PC-9 (cell line): Measurements from ENCODE around the gene VCAM1. TPM values are rescaled to one million over a fixed set of nuclear protein-coding genes. Genes with fewer than 3 reads are reported as not detected.

Experiments used
- BruUV-seq: library from RNA; stranded (reverse); fragments of 400-500 nt; replicated peaks from 2 replicates; lab custom pipeline; 2021; lab: Mats Ljungman, UMichigan
- CTCF ChIA-PET: fragments of 300-600 bp; sonication (Branson Sonifier 250); formaldehyde crosslinking; loops from one replicate; lab custom pipeline; 2022; ENCODE audit warnings: antibody characterized with exemption; lab: Charles Lee
- POLR2A ChIA-PET: fragments of 300-600 bp; sonication (Branson Sonifier 250); formaldehyde crosslinking; loops from one replicate; lab custom pipeline; 2022; ENCODE audit warnings: antibody characterized with exemption; ENCODE audit not compliant: unreplicated experiment; lab: Charles Lee
- DNase-seq, 2 experiments: peaks; one replicate each; pipeline versions ENCODE4 v3.0.0 to v3.0.0-alpha.2; 2015 to 2022; ENCODE audit warnings: mixed read lengths in 1 of 2
- H2AFZ ChIP-seq: fragments of 200-600 bp; sonication (generic); 2 replicates; pipeline ENCODE4 v1.8.1; 2017; ENCODE audit warnings: antibody characterized with exemption
- H3F3A ChIP-seq: fragments of 200-600 bp; sonication (generic); 2 replicates; pipeline ENCODE4 v1.8.1; 2017; ENCODE audit warnings: antibody characterized with exemption, mild to moderate bottlenecking, low read depth; ENCODE audit not compliant: insufficient read depth
- H3K27ac ChIP-seq: fragments of 200-600 bp; sonication (generic); 2 replicates; pipeline ENCODE4 v1.6.1; 2016; ENCODE audit warnings: mixed run types
- H3K27me3 ChIP-seq: fragments of 200-600 bp; sonication (generic); 2 replicates; pipeline ENCODE4 v1.6.1; 2016; ENCODE audit warnings: low read depth, mixed run types; ENCODE audit not compliant: insufficient read depth
- H3K36me3 ChIP-seq: fragments of 200-600 bp; sonication (generic); 2 replicates; pipeline ENCODE4 v1.6.1; 2016; ENCODE audit warnings: low read depth, mixed run types
- H3K4me1 ChIP-seq: fragments of 200-600 bp; sonication (generic); replicated peaks from 2 replicates; pipeline ENCODE4 v1.6.1; 2016; ENCODE audit warnings: mixed run types; ENCODE audit not compliant: insufficient read depth
- H3K4me2 ChIP-seq: fragments of 200-600 bp; sonication (generic); 2 replicates; pipeline ENCODE4 v1.6.1; 2017; ENCODE audit warnings: mixed run types
- H3K4me3 ChIP-seq: fragments of 200-600 bp; sonication (generic); 2 replicates; pipeline ENCODE4 v1.6.1; 2016; ENCODE audit warnings: mixed run types
- H3K79me2 ChIP-seq: fragments of 200-600 bp; sonication (generic); 2 replicates; pipeline ENCODE4 v1.6.1; 2017; ENCODE audit warnings: low read depth, mixed run types
- H3K9me2 ChIP-seq: fragments of 200-600 bp; sonication (generic); 2 replicates; pipeline ENCODE4 v1.8.1; 2017; ENCODE audit warnings: mild to moderate bottlenecking; ENCODE audit not compliant: insufficient read depth
- H3K9me3 ChIP-seq: fragments of 200-600 bp; sonication (generic); 2 replicates; pipeline ENCODE4 v1.8.1; 2016; ENCODE audit warnings: low read depth; ENCODE audit not compliant: insufficient read depth
- H4K20me1 ChIP-seq: fragments of 200-600 bp; sonication (generic); 2 replicates; pipeline ENCODE4 v1.8.1; 2017; ENCODE audit not compliant: insufficient read depth
- CTCF ChIP-seq: fragments of 200-600 bp; sonication (generic); conservative IDR thresholded peaks from 2 replicates; pipeline ENCODE4 v1.6.1; 2017; ENCODE audit warnings: mixed run types, antibody characterized with exemption, mild to moderate bottlenecking, moderate library complexity
- EZH2 ChIP-seq: fragments of 200-600 bp; sonication (generic); IDR thresholded peaks from 2 replicates; pipeline ENCODE4 v1.8.0; 2017; ENCODE audit warnings: antibody characterized with exemption, low read depth
- intact Hi-C: fragments of 100-400 bp; cut with micrococcal nuclease; formaldehyde crosslinking; loops from one replicate; pipeline ENCODE4 v1.10.0; 2022; ENCODE audit not compliant: unreplicated experiment
- total RNA-seq: library from RNA; stranded (reverse); gene quantifications from 2 replicates; pipeline ENCODE4 v1.2.3, GENCODE V29; 2021

Gene VCAM1
- total RNA-seq, 1 experiment from 2014 or later, result not detected

DNA sequence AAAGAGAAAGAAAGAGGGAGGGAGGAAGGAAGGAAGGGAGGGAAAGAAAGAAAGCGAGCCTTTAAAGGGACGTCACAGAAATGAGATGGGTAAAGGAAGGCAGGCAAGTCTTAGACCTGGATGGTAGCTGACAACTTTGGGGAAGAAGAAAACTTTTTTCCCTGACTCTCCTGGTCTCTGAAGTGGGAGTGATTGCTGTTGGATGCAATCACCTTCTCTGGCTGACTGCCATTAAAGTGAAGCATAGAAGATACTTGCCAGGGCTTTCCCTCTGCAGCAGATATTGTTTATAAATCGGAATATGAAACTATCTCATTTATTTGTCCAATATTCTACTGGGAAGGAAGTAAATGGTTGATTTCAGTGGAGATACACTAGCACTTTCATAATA lies 27.0 kb downstream of the VCAM1 start:
- DNase-seq, result no peak
- no peaks in the 10 kb centered on the region for H3K79me2 ChIP-seq
- H2AFZ ChIP-seq, result no peak overlapping the region
- H3K4me3 ChIP-seq, result no peak overlapping the region
- H3K4me1 ChIP-seq, result no peaks in the 10 kb centered on the region
- no peaks in the 10 kb centered on the region for H3K36me3 ChIP-seq
- POLR2A ChIA-PET, result no interaction called here
- no peak overlapping the region for H3K27ac ChIP-seq
- no peaks in the 10 kb centered on the region for H3K27me3 ChIP-seq
- TF ChIP-seq CTCF (no peak), EZH2 (no peak)
- H3K9me2 ChIP-seq, result no peaks in the 10 kb centered on the region
- BruUV-seq, result no TSS peak
- H3K4me2 ChIP-seq, result no peak overlapping the region
- CTCF ChIA-PET, result no interaction called here
- H3K9me3 ChIP-seq, result peaks cover 4% of the 10 kb centered on the region; the same call in 1 of the 2 replicates
- intact Hi-C loops, result no loop called here
- H3F3A ChIP-seq, result no peaks in the 10 kb centered on the region
- no peaks in the 10 kb centered on the region for H4K20me1 ChIP-seq

- Histone ChIP-seq H4K20me1 (no peaks in the 10 kb centered on the region), H3K79me2 (no peaks in the 10 kb centered on the region), H3F3A (no peaks in the 10 kb centered on the region), H3K9me2 (no peaks in the 10 kb centered on the region), H2AFZ (no peak overlapping the region), H3K36me3 (no peaks in the 10 kb centered on the region), H3K27me3 (no peaks in the 10 kb centered on the region), H3K9me3 (peaks cover 4% of the 10 kb centered on the region; the same call in 1 of the 2 replicates), H3K4me2 (no peak overlapping the region), H3K4me3 (no peak overlapping the region), H3K27ac (no peak overlapping the region), H3K4me1 (no peaks in the 10 kb centered on the region)
- BruUV-seq, result no TSS peak
- intact Hi-C loops, result no loop called here
- POLR2A ChIA-PET, result no interaction called here
- TF ChIP-seq EZH2 (no peak), CTCF (no peak)
- DNase-seq, result no peak
- CTCF ChIA-PET, result no interaction called here
Observed at GRCh38 chr1:100747771-100748170, 28.2 kb downstream of the VCAM1 start.

GRCh38 chr1:100750005-100750885 lies 30.7 kb downstream of the VCAM1 start:
- Histone ChIP-seq H3K4me3 (no peak overlapping the region), H3K9me3 (peaks cover 4% of the 10 kb centered on the region; the same call in 1 of the 2 replicates), H2AFZ (no peak overlapping the region), H3K27ac (no peak overlapping the region), H4K20me1 (no peaks in the 10 kb centered on the region), H3K4me1 (no peaks in the 10 kb centered on the region), H3K36me3 (no peaks in the 10 kb centered on the region), H3F3A (no peaks in the 10 kb centered on the region), H3K27me3 (no peaks in the 10 kb centered on the region), H3K4me2 (no peak overlapping the region), H3K9me2 (no peaks in the 10 kb centered on the region), H3K79me2 (no peaks in the 10 kb centered on the region)
- POLR2A ChIA-PET, result no interaction called here
- TF ChIP-seq CTCF (no peak), EZH2 (no peak)
- DNase-seq, result no peak
- intact Hi-C loops, result no loop called here
- CTCF ChIA-PET, result no interaction called here
- no TSS peak for BruUV-seq
